Esophagus muscularis mucosa (tissue), 4 donors: Measurements from ENCODE around the gene LRRC75A. TPM values are rescaled to one million over a fixed set of nuclear protein-coding genes. Genes with fewer than 3 reads are reported as not detected.

Experiments used
- DNase-seq: peaks from one replicate; pipeline ENCODE4 v3.0.0-alpha.2; 2017; ENCODE audit errors: extremely low spot score
- H3K27ac ChIP-seq, 4 donors: fragments of 200-600 bp; sonication (generic); replicated peaks in 1 of 4; 1 replicate in 3 of 4; 2 replicates in 1 of 4; pipeline ENCODE4 v1.5.1; 2016 to 2019; ENCODE audit warnings: mild to moderate bottlenecking in 1 of 4
- H3K27me3 ChIP-seq, 4 donors: fragments of 200-600 bp; sonication (generic); one replicate each; pipeline versions ENCODE4 v1.5.1 to v1.6.0; 2016 to 2019
- H3K36me3 ChIP-seq, 4 donors: fragments of 200-600 bp; sonication (generic); one replicate each; pipeline ENCODE4 v1.5.1; 2016 to 2019
- H3K4me1 ChIP-seq, 4 donors: fragments of 200-600 bp; sonication (generic); one replicate each; pipeline ENCODE4 v1.5.1; 2016 to 2019
- H3K4me3 ChIP-seq, 4 donors: fragments of 200-600 bp; sonication (generic); 1 replicate in 2 of 4; 2 replicates in 2 of 4; pipeline ENCODE4 v1.5.1; 2016 to 2019; ENCODE audit warnings: mild to moderate bottlenecking in 4 of 4, moderate library complexity in 1 of 4
- H3K9me3 ChIP-seq, 4 donors: fragments of 200-600 bp; sonication (generic); 1 replicate in 3 of 4; 2 replicates in 1 of 4; pipeline ENCODE4 v1.5.1; 2016 to 2019
- EP300 ChIP-seq: sonication (generic); formaldehyde crosslinking; IDR thresholded peaks from one replicate; pipeline ENCODE4 v1.6.1; 2017; ENCODE audit warnings: antibody characterized with exemption
- POLR2A ChIP-seq: fragments of 450-650 bp; IDR thresholded peaks from one replicate; pipeline ENCODE4 v1.6.1; 2017; ENCODE audit warnings: antibody characterized with exemption, moderate library complexity, mild to moderate bottlenecking, low read depth
- POLR2AphosphoS5 ChIP-seq, 2 donors: sonication (generic); formaldehyde crosslinking; IDR thresholded peaks; one replicate each; pipeline ENCODE4 v1.6.1; 2017; ENCODE audit warnings: antibody characterized with exemption in 2 of 2
- WGBS: methylation state at CpG from one replicate; pipeline ENCODE4 v1.1.5; 2018; 5-methylcytosine and 5-hydroxymethylcytosine counted together
- intact Hi-C: fragments of 100-400 bp; cut with DNase I; formaldehyde crosslinking; loops from one replicate; pipeline ENCODE4 v1.15.1; 2023
- total RNA-seq, 4 donors: library from RNA; depleted of rRNA; stranded (reverse); fragments of >200 nt; gene quantifications; one replicate each; pipeline versions ENCODE4 v1.1.0 to v1.2.1, GENCODE V29; 2016
- TF ChIP-seq, protein P1 (sequence below), 3 experiments: fragments of 200-600 bp in 2 of 3; fragments of 450-650 bp in 1 of 3; sonication (generic) in 2 of 3; IDR thresholded peaks; one replicate each; pipeline ENCODE4 v1.5.1; 2017 to 2019; ENCODE audit warnings: antibody characterized with exemption in 3 of 3, mild to moderate bottlenecking in 2 of 3, moderate library complexity in 1 of 3

Gene LRRC75A
- total RNA-seq, 4 donors from 2014 or later = 0.83 to 3.5 (median 2.0) TPM

GRCh38 chr17:16467044-16467443, 24.9 kb downstream of the LRRC75A start:
- Histone ChIP-seq H3K4me3 (no peak overlapping the region), H3K9me3 (no peaks in the 10 kb centered on the region), H3K27ac (no peak overlapping the region), H3K36me3 (no peaks in the 10 kb centered on the region), H3K27me3 (no peaks in the 10 kb centered on the region), H3K4me1 (peaks cover 29 to 40% (median 38%) of the 10 kb centered on the region in 4 donors)
- intact Hi-C loops = no loop called here
- DNase-seq = no peak
- WGBS = 94% methylated on average over 6 of the region's 6 CpGs
- TF ChIP-seq, protein P1, sequence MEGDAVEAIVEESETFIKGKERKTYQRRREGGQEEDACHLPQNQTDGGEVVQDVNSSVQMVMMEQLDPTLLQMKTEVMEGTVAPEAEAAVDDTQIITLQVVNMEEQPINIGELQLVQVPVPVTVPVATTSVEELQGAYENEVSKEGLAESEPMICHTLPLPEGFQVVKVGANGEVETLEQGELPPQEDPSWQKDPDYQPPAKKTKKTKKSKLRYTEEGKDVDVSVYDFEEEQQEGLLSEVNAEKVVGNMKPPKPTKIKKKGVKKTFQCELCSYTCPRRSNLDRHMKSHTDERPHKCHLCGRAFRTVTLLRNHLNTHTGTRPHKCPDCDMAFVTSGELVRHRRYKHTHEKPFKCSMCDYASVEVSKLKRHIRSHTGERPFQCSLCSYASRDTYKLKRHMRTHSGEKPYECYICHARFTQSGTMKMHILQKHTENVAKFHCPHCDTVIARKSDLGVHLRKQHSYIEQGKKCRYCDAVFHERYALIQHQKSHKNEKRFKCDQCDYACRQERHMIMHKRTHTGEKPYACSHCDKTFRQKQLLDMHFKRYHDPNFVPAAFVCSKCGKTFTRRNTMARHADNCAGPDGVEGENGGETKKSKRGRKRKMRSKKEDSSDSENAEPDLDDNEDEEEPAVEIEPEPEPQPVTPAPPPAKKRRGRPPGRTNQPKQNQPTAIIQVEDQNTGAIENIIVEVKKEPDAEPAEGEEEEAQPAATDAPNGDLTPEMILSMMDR (IDR thresholded peaks at IDR 0.05) = no peak
- no peak for TF ChIP-seq POLR2AphosphoS5 (IDR thresholded peaks at IDR 0.05)
- TF ChIP-seq EP300 = no peak
- TF ChIP-seq POLR2A = no peak

DNA sequence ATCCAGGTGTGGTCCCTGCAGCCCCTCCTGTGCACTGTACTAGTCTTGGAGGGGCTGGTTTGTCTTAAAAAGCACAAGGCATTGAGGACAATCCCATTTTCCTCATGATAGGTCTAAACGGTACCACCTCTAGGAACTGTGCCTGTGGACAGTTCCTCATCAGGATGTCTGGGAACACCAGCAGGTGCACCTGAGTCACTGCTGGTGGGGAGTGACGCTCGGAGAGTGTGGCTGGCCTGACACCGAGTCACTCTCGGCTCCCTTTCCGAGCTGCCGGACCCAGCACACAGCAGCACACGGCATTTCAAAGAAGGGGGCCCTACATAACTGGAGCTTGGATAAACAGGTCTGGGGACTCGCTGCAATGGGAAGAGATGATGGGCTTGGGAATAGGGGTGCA, 25.6 kb downstream of the LRRC75A start:
- Histone ChIP-seq H3K27me3 (no peaks in the 10 kb centered on the region), H3K27ac (no peak overlapping the region), H3K9me3 (no peaks in the 10 kb centered on the region), H3K4me1 (peaks cover 29 to 40% (median 38%) of the 10 kb centered on the region in 4 donors), H3K4me3 (no peak overlapping the region), H3K36me3 (no peaks in the 10 kb centered on the region)
- intact Hi-C loops = no loop called here
- WGBS = 100% methylated on average over 2 of the region's 9 CpGs
- TF ChIP-seq POLR2AphosphoS5 (IDR thresholded peaks at IDR 0.05) (no peak), EP300 (no peak), POLR2A (no peak)
- TF ChIP-seq, protein P1 (IDR thresholded peaks at IDR 0.05) = no peak
- DNase-seq = no peak

DNA sequence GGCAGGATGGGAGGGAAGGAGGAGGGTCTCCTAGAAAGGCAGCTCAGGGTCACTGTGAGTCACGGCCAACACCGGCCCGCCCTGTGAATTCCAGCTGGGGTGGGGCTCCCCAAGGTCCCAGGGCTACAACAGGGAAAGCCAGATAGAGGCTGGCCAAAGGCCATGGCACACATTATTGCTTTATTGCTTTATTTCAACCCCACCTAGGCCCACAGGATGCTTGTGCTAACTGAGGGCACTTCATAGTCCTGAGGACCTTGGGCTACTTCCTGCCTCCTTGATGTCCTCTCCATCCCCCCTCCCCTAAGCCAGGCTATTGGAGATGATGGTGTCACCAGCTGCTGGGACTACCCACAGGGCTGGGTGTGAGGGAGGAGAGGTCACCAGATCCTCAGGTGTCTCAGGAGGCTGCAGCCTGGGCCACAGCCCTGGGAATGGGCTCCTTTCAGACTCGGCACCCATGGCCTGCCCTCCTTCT, 26.1 kb downstream of the LRRC75A start:
- H3K27ac ChIP-seq = no peak overlapping the region
- WGBS = 74% methylated on average over 4 of the region's 4 CpGs
- intact Hi-C loops = no loop called here
- no peaks in the 10 kb centered on the region for H3K9me3 ChIP-seq
- peaks cover 0 to 5% (median 0%) of the 10 kb centered on the region in 4 donors for H3K36me3 ChIP-seq
- H3K4me3 ChIP-seq = no peak overlapping the region
- H3K4me1 ChIP-seq = peaks cover 29 to 40% (median 37%) of the 10 kb centered on the region in 4 donors
- no peaks in the 10 kb centered on the region for H3K27me3 ChIP-seq
- TF ChIP-seq POLR2AphosphoS5 (IDR thresholded peaks at IDR 0.05) (no peak), EP300 (no peak), POLR2A (no peak)
- TF ChIP-seq, protein P1 (IDR thresholded peaks at IDR 0.05) = no peak
- no peak for DNase-seq

- TF ChIP-seq, protein P1 (IDR thresholded peaks at IDR 0.05) = no peak
- TF ChIP-seq EP300 (no peak), POLR2AphosphoS5 (IDR thresholded peaks at IDR 0.05) (no peak), POLR2A (no peak)
- H3K4me3 ChIP-seq = no peak overlapping the region
- DNase-seq = no peak
- peaks cover 24 to 32% (median 28%) of the 10 kb centered on the region in 4 donors for H3K4me1 ChIP-seq
- no peak overlapping the region for H3K27ac ChIP-seq
- intact Hi-C loops = no loop called here
- peaks cover 0 to 5% (median 2%) of the 10 kb centered on the region in 4 donors for H3K36me3 ChIP-seq
- H3K9me3 ChIP-seq = no peaks in the 10 kb centered on the region
- 79% methylated on average over 3 of the region's 3 CpGs for WGBS
- H3K27me3 ChIP-seq = no peaks in the 10 kb centered on the region
Measured at GRCh38 chr17:16465052-16465312, 27.0 kb downstream of the LRRC75A start.
